Kidney epithelial cell (primary cell): ENCODE measurements around the gene ERI3. TPM values are rescaled to one million over a fixed set of nuclear protein-coding genes. Genes with fewer than 3 reads are reported as not detected.

Experiments
- DNase-seq: peaks from one replicate; pipeline ENCODE4 v3.0.0-alpha.2; 2010; ENCODE audit warnings: low read depth
- H3K27me3 ChIP-seq: 2 replicates; pipeline ENCODE4 v1.6.0; 2011; ENCODE audit warnings: low read length; ENCODE audit not compliant: control insufficient read depth, insufficient read depth
- H3K36me3 ChIP-seq: 2 replicates; pipeline ENCODE4 v1.5.1; 2011; ENCODE audit warnings: low read length; ENCODE audit not compliant: control insufficient read depth, insufficient read depth
- H3K4me3 ChIP-seq: 2 replicates; pipeline ENCODE4 v1.5.1; 2011; ENCODE audit warnings: low read depth, mild to moderate bottlenecking, control low read depth, low read length
- CTCF ChIP-seq: IDR thresholded peaks from 2 replicates; pipeline ENCODE4 v1.5.1; 2011; ENCODE audit warnings: mild to moderate bottlenecking, moderate library complexity, low read length, control low read depth, inconsistent platforms; ENCODE audit not compliant: insufficient read depth, poor library complexity, severe bottlenecking
- total RNA-seq: library from RNA; depleted of rRNA; stranded (reverse); fragments of >200 nt; gene quantifications from 2 replicates; pipeline ENCODE4 v1.2.3, GENCODE V29; 2015

The ERI3 gene
- total RNA-seq, 1 donor from 2014 or later = 64.8 TPM

DNA sequence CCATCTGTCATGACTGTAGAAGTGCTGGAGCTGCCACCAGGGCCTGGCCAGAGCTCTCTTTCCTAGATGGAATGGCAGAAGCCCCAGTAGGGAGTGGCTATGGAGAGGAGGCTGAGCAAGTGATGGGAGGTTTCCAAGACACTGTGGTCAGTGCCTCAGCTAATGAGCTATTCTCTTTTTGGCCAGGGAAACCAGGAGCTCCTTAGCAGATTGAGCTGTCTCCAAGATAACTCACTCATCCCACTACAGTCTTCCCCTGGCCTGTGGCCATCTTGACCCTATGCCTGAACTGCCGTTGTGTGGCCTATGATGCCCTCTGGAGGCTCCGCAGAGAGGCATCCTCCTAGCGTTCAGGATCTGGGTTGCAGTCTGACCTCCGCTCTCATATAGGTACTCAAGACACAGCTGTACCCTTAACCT is 60.5 kb downstream of the ERI3 start:
- H3K36me3 ChIP-seq = peaks cover 2% of the 10 kb centered on the region
- DNase-seq = no peak

DNA sequence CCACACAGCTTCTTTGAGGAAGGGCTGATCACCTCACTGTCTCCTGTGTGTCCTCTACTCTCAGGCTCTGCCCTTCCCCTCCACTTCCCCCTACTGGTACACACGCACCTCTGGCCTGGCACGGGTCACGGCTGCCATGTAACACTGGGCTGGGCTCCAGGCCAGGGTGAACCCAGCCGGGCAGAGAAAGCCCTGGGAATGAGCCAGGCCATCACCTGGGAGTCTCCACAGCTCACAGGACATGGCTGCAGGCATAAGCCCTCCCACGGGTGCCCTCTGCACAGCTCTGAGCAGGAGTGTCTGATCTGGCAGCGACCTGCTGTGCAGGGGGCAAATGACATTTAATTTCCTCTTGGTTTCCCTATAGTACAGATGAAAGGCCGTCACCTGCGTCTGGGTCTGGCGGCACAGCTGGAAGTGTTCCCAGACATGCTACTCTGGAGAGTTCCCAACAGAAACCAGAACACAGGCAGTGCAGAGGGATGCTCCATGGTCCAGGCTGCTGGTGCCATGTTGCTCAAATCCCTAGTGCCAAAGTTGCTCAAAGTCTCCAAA is 61.2 kb downstream of the ERI3 start:
- Histone ChIP-seq H3K36me3 (peaks cover 2% of the 10 kb centered on the region), H3K27me3 (no peaks in the 10 kb centered on the region), H3K4me3 (no peak overlapping the region)
- TF ChIP-seq CTCF = no peak
- DNase-seq = no peak

More for the DNA sequence above, 60.5 kb downstream of the ERI3 start:
- no peak overlapping the region for H3K4me3 ChIP-seq
- no peak for TF ChIP-seq CTCF
- H3K27me3 ChIP-seq = no peaks in the 10 kb centered on the region

DNA sequence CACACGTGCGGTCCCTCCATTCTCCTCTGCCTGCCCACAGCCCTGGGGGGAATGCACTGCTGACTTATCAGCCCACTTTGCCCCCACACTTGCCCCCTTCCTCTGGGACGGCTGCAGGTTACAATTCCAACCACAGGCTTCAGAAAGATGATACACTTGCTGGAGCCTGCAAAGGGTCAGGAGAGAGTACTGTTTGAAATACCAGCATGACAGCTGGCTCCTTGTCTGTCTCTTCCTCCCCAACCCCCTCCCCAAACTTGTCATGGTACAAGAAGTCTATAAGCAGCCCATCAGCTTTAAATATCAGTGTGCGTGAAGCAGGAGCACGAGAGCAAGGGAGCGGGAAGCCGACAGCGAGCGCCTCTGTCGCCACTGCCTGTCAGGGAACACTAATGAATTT is 62.4 kb downstream of the ERI3 start:
- H3K36me3 ChIP-seq = peaks cover under 1% of the 10 kb centered on the region
- no peak for TF ChIP-seq CTCF

DNA sequence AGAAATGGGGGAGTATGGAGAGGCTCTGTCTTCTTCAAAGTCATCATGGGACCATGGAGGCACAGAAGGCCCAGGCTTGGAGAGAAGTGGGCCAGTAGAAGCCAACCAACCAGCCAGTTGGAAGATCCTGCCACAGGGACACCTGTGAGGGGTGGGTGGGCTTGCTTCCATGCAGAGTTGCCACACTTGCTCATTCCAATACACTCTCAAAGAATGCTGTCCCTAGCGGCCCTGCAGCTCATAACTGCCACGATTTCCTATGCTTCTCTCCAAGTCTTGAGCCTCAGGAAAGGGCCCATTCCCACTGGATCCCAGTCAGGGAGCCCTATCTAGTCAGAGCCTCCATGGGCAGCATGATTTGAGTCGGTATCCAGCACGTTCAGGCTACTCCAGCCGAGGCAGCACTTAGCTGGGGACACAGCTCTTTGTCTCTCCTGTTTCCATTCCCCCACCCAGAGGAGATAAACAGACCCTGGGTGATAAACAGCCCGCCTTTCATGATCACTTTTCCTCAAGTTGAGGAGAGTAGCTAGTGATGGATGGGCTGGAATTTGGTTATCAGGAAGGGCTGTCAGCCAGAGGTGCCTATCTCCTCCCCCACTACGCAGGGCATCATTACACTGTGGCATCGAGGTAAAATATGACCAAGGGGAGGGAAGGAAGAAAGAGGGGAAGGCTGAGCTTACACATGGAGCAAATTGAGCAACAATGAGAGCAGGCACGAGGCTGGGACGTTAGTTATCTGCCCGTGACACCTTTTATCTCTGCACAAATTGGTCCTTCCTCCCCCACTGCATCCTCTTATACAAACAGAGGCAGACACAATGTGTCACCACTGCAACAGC is 64.6 kb downstream of the ERI3 start:
- Histone ChIP-seq H3K4me3 (no peak overlapping the region), H3K27me3 (no peaks in the 10 kb centered on the region), H3K36me3 (no peaks in the 10 kb centered on the region)
- DNase-seq = no peak
- no peak for TF ChIP-seq CTCF

More for the DNA sequence above, 62.4 kb downstream of the ERI3 start:
- no peak overlapping the region for H3K4me3 ChIP-seq
- DNase-seq = no peak
- no peaks in the 10 kb centered on the region for H3K27me3 ChIP-seq

- no peak for DNase-seq
- no peak for TF ChIP-seq CTCF
- H3K27me3 ChIP-seq = no peaks in the 10 kb centered on the region
- no peak overlapping the region for H3K4me3 ChIP-seq
- peaks cover 1% of the 10 kb centered on the region for H3K36me3 ChIP-seq
Observed at GRCh38 chr1:44289530-44289929, 65.5 kb downstream of the ERI3 start.
